GM15510 (cell line): ENCODE data around the gene MVP.

Source experiments
- POLR2A ChIP-seq: IDR thresholded peaks from 3 replicates; pipeline ENCODE4 v1.6.1; 2011; ENCODE audit warnings: borderline replicate concordance; ENCODE audit not compliant: insufficient read length; ENCODE audit errors: extremely low read depth

MVP gene

GRCh38 chr16:29825145-29826044, 5.1 kb downstream of the MVP start:
- no peak for TF ChIP-seq POLR2A

- TF ChIP-seq POLR2A: no peak
Observed at GRCh38 chr16:29826342-29826695, 6.1 kb downstream of the MVP start.

- TF ChIP-seq POLR2A: no peak
Observed at GRCh38 chr16:29830774-29831173, 10.5 kb downstream of the MVP start.

- TF ChIP-seq POLR2A: no peak
Observed at GRCh38 chr16:29831490-29831889, 11.2 kb downstream of the MVP start.

GRCh38 chr16:29834079-29834478, 13.8 kb downstream of the MVP start:
- no peak for TF ChIP-seq POLR2A

- TF ChIP-seq POLR2A: no peak
Observed at GRCh38 chr16:29835926-29836325, 15.7 kb downstream of the MVP start.

- TF ChIP-seq POLR2A: no peak
Observed at GRCh38 chr16:29836623-29837022, 16.4 kb downstream of the MVP start.

- TF ChIP-seq POLR2A: no peak
Observed at GRCh38 chr16:29837841-29838240, 17.6 kb downstream of the MVP start.

GRCh38 chr16:29839822-29840221, 19.6 kb downstream of the MVP start:
- TF ChIP-seq POLR2A: no peak

- TF ChIP-seq POLR2A: no peak
Observed at GRCh38 chr16:29840240-29840639, 20.0 kb downstream of the MVP start.

- TF ChIP-seq POLR2A: no peak
Observed at GRCh38 chr16:29841631-29842030, 21.4 kb downstream of the MVP start.

- TF ChIP-seq POLR2A: no peak
Observed at GRCh38 chr16:29842732-29843346, 22.6 kb downstream of the MVP start.

GRCh38 chr16:29843931-29844330, 23.7 kb downstream of the MVP start:
- no peak for TF ChIP-seq POLR2A

- no peak for TF ChIP-seq POLR2A
Observed at GRCh38 chr16:29844575-29845331, 24.5 kb downstream of the MVP start.

- no peak for TF ChIP-seq POLR2A
Observed at GRCh38 chr16:29845656-29846055, 25.4 kb downstream of the MVP start.
